ENCODE data around the gene MAGEA8.

The MAGEA8 gene

GRCh38 chrX:149845385-149845784, 35.6 kb upstream of the MAGEA8 start:
- no peak for DNase-seq
- H3K36me3 ChIP-seq: no peaks in the 10 kb centered on the region
- no peaks in the 10 kb centered on the region for H3K27me3 ChIP-seq
- no peaks in the 10 kb centered on the region for H3K4me1 ChIP-seq
- no peak overlapping the region for H3K4me3 ChIP-seq (ENCODE audit: low read depth, low read length)
- TF ChIP-seq CTCF (IDR thresholded peaks at IDR 0.05; ENCODE audit: low read depth, low read length): no peak
- no peaks in the 10 kb centered on the region for H3K9me3 ChIP-seq

GRCh38 chrX:149846789-149847188, 34.2 kb upstream of the MAGEA8 start:
- no peaks in the 10 kb centered on the region for H3K27me3 ChIP-seq
- TF ChIP-seq CTCF (IDR thresholded peaks at IDR 0.05; ENCODE audit: low read depth, low read length): no peak
- no peaks in the 10 kb centered on the region for H3K4me1 ChIP-seq
- H3K36me3 ChIP-seq: no peaks in the 10 kb centered on the region
- no peaks in the 10 kb centered on the region for H3K9me3 ChIP-seq
- H3K4me3 ChIP-seq (ENCODE audit: low read depth, low read length): no peak overlapping the region
- no peak for DNase-seq

GRCh38 chrX:149848855-149849254, 32.1 kb upstream of the MAGEA8 start:
- TF ChIP-seq CTCF (IDR thresholded peaks at IDR 0.05; ENCODE audit: low read depth, low read length): no peak
- DNase-seq: no peak
- Histone ChIP-seq H3K36me3 (no peaks in the 10 kb centered on the region), H3K27me3 (no peaks in the 10 kb centered on the region), H3K4me1 (no peaks in the 10 kb centered on the region), H3K9me3 (no peaks in the 10 kb centered on the region), H3K4me3 (ENCODE audit: low read depth, low read length) (no peak overlapping the region)

GRCh38 chrX:149849787-149850186, 31.2 kb upstream of the MAGEA8 start:
- Histone ChIP-seq H3K36me3 (no peaks in the 10 kb centered on the region), H3K4me3 (ENCODE audit: low read depth, low read length) (no peak overlapping the region), H3K27me3 (no peaks in the 10 kb centered on the region), H3K4me1 (no peaks in the 10 kb centered on the region), H3K9me3 (no peaks in the 10 kb centered on the region)
- no peak for TF ChIP-seq CTCF (IDR thresholded peaks at IDR 0.05; ENCODE audit: low read depth, low read length)
- no peak for DNase-seq

- H3K36me3 ChIP-seq: no peaks in the 10 kb centered on the region
- no peak for DNase-seq
- H3K4me1 ChIP-seq: no peaks in the 10 kb centered on the region
- no peaks in the 10 kb centered on the region for H3K9me3 ChIP-seq
- H3K27me3 ChIP-seq: no peaks in the 10 kb centered on the region
- no peak for TF ChIP-seq CTCF (IDR thresholded peaks at IDR 0.05; ENCODE audit: low read depth, low read length)
- no peak overlapping the region for H3K4me3 ChIP-seq (ENCODE audit: low read depth, low read length)
Measured at GRCh38 chrX:149851864-149852263, 29.1 kb upstream of the MAGEA8 start.

GRCh38 chrX:149853925-149854324, 27.1 kb upstream of the MAGEA8 start:
- Histone ChIP-seq H3K4me3 (ENCODE audit: low read depth, low read length) (no peak overlapping the region), H3K27me3 (no peaks in the 10 kb centered on the region), H3K9me3 (no peaks in the 10 kb centered on the region), H3K36me3 (no peaks in the 10 kb centered on the region), H3K4me1 (no peaks in the 10 kb centered on the region)
- TF ChIP-seq CTCF (IDR thresholded peaks at IDR 0.05; ENCODE audit: low read depth, low read length): no peak
- no peak for DNase-seq

All from BE2C (cell line).